HFF-Myc (cell line): ENCODE results near the gene RPTOR.

ENCODE experiments used
- DNase-seq: peaks from one replicate; pipeline ENCODE4 v3.0.0-alpha.2; 2011; ENCODE audit warnings: low read depth; ENCODE audit errors: extremely low read depth
- H3K4me3 ChIP-seq: replicated peaks from 2 replicates; pipeline ENCODE4 v1.5.1; 2011; ENCODE audit warnings: low read depth, mild to moderate bottlenecking, control low read depth, low read length
- TF ChIP-seq, protein P1 (sequence below): IDR thresholded peaks from 2 replicates; pipeline ENCODE4 v1.5.1; 2012; ENCODE audit warnings: mild to moderate bottlenecking, low read depth, low read length, control low read depth; ENCODE audit errors: missing control alignments

Gene RPTOR

DNA sequence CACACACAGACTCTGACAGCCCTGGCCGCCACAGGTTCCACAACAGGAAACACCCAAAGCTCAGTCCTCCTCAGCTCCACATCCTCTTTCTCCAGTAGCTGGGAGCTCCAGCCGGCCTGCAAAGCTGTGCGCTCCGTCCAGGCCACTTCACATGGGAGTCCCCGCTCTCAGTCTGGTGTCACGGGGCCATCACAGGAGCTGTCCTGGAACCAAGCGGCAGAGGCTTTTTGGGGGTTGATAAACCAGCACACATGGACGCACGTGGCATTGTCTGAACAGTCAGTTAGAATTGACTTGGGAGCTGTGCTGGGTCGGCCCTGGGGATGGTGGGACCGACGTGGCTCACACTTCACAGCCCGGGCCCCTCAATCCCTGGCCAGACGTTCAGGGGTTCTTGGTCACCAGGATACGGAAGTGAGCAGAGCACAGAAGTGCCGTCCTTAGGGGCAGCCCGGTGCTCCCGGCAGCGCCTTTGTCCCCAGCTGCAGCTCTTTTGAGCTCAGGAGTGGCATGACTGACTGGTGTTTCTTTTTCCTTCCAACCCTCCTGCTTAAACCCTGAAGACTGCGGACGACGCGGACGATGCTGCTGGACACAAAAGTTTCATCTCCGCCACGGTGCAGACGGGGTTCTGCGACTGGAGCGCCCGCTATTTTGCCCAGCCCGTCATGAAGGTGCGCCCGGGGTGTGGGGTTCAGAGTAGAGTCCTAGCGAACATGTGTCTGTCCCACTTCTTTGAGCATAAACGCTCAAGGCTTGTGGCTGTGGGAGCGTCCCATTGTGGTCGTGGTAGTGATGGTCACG is 380.4 kb downstream of the RPTOR start:
- DNase-seq: no peak
- H3K4me3 ChIP-seq: no peak overlapping the region
- TF ChIP-seq, protein P1, sequence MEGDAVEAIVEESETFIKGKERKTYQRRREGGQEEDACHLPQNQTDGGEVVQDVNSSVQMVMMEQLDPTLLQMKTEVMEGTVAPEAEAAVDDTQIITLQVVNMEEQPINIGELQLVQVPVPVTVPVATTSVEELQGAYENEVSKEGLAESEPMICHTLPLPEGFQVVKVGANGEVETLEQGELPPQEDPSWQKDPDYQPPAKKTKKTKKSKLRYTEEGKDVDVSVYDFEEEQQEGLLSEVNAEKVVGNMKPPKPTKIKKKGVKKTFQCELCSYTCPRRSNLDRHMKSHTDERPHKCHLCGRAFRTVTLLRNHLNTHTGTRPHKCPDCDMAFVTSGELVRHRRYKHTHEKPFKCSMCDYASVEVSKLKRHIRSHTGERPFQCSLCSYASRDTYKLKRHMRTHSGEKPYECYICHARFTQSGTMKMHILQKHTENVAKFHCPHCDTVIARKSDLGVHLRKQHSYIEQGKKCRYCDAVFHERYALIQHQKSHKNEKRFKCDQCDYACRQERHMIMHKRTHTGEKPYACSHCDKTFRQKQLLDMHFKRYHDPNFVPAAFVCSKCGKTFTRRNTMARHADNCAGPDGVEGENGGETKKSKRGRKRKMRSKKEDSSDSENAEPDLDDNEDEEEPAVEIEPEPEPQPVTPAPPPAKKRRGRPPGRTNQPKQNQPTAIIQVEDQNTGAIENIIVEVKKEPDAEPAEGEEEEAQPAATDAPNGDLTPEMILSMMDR: no peak

DNA sequence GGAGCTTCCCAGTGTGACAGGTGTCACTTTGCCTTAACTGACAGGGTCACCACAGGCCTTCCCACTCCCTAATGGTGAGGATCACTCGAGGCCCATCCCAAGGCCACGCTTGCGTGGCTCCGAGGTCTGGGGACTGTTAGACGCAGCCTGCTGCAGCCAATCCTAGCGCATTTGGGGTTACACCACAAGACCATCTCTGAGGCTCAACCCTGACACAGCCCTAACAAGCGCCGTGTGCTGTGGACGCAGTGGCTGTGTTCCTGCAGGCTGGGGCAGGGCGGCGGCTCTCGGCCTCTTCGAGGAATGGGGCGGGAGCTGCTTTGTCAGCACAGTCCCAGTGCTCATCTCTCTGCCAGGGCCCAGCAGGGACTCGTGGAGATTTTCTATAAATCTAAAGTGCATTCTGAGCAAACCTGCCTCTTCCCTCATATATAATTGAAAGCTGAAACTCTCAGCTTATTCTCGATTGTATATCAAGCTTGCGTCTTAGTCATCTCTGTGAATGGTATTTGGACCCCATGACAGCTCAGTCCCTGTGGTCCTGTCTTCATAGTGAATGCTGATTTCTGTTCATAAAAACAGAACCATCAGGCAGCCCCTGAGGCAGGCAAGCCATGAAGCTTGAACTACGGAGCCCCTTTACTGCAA is 381.2 kb downstream of the RPTOR start:
- TF ChIP-seq, protein P1: no peak
- DNase-seq: no peak
- H3K4me3 ChIP-seq: no peak overlapping the region

DNA sequence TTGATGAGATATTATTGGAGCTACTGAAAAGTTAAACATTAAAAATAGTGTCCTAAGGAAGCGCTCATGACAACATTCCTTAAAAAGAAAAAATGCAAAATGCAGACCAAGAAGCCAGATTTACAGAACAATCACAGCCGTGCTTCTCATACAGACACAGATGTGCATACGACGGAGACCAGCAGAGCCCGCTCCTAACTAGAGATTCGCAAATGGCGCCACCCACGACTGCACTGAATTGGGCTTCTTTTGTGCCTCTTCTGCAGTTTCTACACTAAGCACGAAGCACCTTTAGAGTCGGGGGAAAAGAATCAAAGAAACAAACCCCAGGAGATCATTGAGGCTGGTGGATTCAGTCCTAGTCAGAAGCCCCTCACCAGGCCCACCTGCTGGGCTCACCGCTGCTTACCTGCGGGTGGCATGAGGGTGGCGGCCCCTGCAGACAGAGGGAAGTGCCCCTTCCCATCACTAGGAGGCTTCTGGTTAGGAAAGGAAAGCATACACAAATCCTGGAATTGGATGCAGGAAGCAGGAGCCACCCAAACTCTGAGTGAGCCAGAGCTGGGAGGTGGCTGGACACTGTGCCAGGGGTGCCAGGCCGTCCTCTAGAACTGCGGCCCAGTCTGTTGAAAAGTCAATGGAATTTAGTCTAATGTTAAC is 382.1 kb downstream of the RPTOR start:
- no peak for DNase-seq
- no peak overlapping the region for H3K4me3 ChIP-seq
- TF ChIP-seq, protein P1: no peak

DNA sequence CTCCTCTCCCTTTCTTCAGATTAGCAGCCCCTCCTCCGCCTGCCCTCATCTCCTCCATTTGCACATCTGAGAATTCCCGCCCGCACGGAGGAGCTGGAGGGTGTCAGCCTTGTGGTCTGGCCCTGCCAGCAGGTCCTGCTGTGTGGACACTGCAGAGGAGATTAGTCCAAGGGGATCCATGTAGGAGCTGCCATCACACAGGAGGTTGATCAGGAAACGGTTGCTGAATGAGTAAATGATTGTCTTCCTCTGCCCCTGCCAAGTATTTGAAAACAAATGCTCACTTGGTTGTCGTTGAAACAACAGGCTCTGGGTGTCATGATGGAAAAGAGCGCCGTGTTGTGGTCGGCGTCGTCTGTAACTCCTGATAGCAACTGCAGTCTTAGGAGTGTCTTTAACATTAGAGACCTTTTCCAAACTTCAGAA is 383.2 kb downstream of the RPTOR start:
- H3K4me3 ChIP-seq: no peak overlapping the region
- TF ChIP-seq, protein P1: no peak
- no peak for DNase-seq

DNA sequence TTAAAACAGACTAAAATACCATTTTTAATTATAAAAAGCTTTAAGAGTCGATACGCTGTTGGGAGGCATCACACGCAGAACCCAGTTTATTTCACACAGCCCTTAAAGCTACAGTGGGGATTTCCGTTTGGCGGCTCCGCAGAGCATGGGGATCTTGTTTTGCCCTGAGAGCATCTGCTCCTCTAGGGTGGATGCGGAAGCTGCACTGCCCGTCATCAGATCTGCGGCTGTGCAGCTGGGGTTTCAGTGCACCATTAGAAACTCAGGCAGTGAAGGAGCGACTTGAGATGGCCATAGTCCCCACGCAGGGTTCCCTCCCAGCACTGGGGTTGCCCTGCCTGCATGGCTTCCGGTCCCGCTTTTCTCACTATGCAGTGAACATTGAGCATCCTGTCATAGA is 384.8 kb downstream of the RPTOR start:
- H3K4me3 ChIP-seq: no peak overlapping the region
- no peak for DNase-seq
- TF ChIP-seq, protein P1: no peak

DNA sequence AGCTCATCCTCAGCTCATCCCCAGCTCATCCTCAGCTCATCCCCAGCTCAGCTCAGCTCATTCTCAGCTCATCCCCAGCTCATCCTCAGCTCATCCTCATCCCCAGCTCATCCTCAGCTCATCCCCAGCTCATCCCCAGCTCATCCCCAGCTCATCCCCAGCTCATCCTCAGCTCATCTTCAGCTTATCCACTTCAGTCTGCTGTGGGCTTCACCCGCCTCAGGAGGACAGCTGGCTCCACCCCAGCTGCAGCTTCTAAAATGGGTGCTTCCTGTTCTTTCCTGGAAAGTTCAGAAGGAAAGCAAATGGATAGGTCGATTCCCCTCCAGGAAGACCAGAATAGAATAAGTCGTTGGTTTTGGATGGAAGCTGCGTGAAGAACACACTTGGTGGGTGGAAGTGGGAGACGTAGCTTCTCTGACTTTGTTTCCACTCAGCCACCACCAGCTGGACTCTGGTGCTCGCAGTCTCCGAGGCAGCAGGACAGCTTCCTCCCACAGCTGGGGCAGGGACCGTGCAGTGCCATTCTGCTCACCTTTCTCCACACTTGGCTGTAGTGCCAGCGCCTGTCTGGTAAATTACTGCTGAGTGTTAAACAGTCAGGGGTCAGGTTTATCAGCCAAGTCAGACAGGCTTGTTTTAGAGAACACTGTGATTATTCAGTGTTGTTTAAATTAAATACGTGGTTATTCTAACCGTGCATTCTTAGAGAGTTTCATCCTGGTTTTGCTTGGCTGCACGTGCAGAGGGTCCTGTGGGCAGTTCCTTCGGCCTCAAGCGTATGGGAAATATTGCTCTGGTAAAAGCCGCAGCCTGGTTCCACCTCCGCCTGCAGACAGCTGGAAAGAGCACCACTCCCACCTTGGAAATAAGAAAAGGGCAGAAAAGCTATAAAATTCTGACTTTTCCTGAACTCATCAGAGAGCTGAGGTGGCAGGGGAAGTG is 386.0 kb downstream of the RPTOR start:
- DNase-seq: no peak
- H3K4me3 ChIP-seq: no peak overlapping the region
- TF ChIP-seq, protein P1: no peak
